Stimulated activated CD8-positive, alpha-beta memory T cell treated with anti-CD3 and anti-CD28 coated beads, Interleukin-15, amount 100 ng/mL, for 4 hours (primary cell): ENCODE data around the gene FLNB.

Experiments
- DNase-seq, 2 donors: peaks; one replicate each; pipeline ENCODE4 v3.0.0-alpha.2; 2020; ENCODE audit warnings: low read depth in 2 of 2

FLNB gene

GRCh38 chr3:58205981-58206380, 197.8 kb downstream of the FLNB start:
- no peak for DNase-seq

GRCh38 chr3:58206406-58207011, 198.3 kb downstream of the FLNB start:
- no peak for DNase-seq

GRCh38 chr3:58207954-58208353, 199.7 kb downstream of the FLNB start:
- DNase-seq: no peak

- DNase-seq: no peak
Measured at GRCh38 chr3:58209933-58210332, 201.7 kb downstream of the FLNB start.

GRCh38 chr3:58210761-58211460, 202.7 kb downstream of the FLNB start, which contains the start of gene DNASE1L3:
Gene DNASE1L3, minus strand, starts transcription at chr3:58210972. Its CDS starts 66 bp downstream, at chr3:58210906.
- DNase-seq: no peak

- no peak for DNase-seq
Measured at GRCh38 chr3:58214484-58215316, 206.5 kb downstream of the FLNB start.

GRCh38 chr3:58215317-58216025, 207.2 kb downstream of the FLNB start:
- DNase-seq: no peak

- no peak for DNase-seq
Measured at GRCh38 chr3:58216496-58217195, 208.4 kb downstream of the FLNB start.

GRCh38 chr3:58217209-58217811, 209.1 kb downstream of the FLNB start:
- DNase-seq: peak; percentile 13 to 15

GRCh38 chr3:58218904-58219303, 210.7 kb downstream of the FLNB start:
- DNase-seq: no peak
